ENCODE results near the gene CZIB.

GRCh38 chr1:53265581-53265980 is 45.1 kb upstream of the CZIB start:
- TF ChIP-seq CTCF (IDR thresholded peaks at IDR 0.05; ENCODE audit: borderline replicate concordance, extremely low read depth, low read length, poor library complexity, severe bottlenecking), result no peak
- TF ChIP-seq EZH2 (IDR thresholded peaks at IDR 0.05; ENCODE audit: borderline replicate concordance, low read depth, low read length, severe bottlenecking), result no peak
